T-cell (primary cell): ENCODE data around the gene KDM5B. TPM values are rescaled to one million over a fixed set of nuclear protein-coding genes. Genes with fewer than 3 reads are reported as not detected.

ENCODE experiments used
- ATAC-seq, 4 experiments: fragments of 200-7000 bp in 3 of 4; fragments of 150-1000 bp in 1 of 4; cut with Tn5 transposase; replicated peaks in 1 of 4; 1 replicate in 3 of 4; 2 replicates in 1 of 4; pipeline ENCODE4 v1.10.0; 2021; ENCODE audit warnings: moderate library complexity in 3 of 4, mild to moderate bottlenecking in 2 of 4, moderate number of reproducible peaks in 1 of 4
- CTCF ChIA-PET, 2 donors: fragments of 300-600 bp; sonication (Branson Sonifier 250); formaldehyde crosslinking; loops; one replicate each; lab custom pipeline; 2022; ENCODE audit warnings: antibody characterized with exemption in 2 of 2; lab: Charles Lee
- POLR2A ChIA-PET, 2 donors: fragments of 300-600 bp; sonication (Branson Sonifier 250); formaldehyde crosslinking; loops; one replicate each; lab custom pipeline; 2022; ENCODE audit warnings: antibody characterized with exemption in 2 of 2; lab: Charles Lee
- DNase-seq, 35 experiments: peaks; one replicate each; pipeline versions ENCODE4 v3.0.0 to v3.0.0-alpha.2; 2013 to 2023
- H3K27ac ChIP-seq: one replicate; pipeline ENCODE4 v1.5.1; 2013; ENCODE audit warnings: low read length
- H3K27me3 ChIP-seq, 2 experiments: replicated peaks in 1 of 2; 1 replicate in 1 of 2; 2 replicates in 1 of 2; pipeline versions ENCODE4 v1.6.1 to v1.7.0; 2013; ENCODE audit warnings: low read length in 1 of 2, mixed read lengths in 1 of 2; ENCODE audit not compliant: control insufficient read depth in 2 of 2, insufficient read depth in 2 of 2; ENCODE audit errors: extremely low read depth in 1 of 2
- H3K36me3 ChIP-seq, 2 donors: 1 replicate in 1 of 2; 2 replicates in 1 of 2; pipeline versions ENCODE4 v1.6.1 to v1.7.0; 2013; ENCODE audit warnings: low read length in 1 of 2; ENCODE audit not compliant: control insufficient read depth in 2 of 2, insufficient read depth in 1 of 2; ENCODE audit errors: extremely low read depth in 1 of 2
- H3K4me1 ChIP-seq, 2 experiments: 1 replicate in 1 of 2; 2 replicates in 1 of 2; pipeline versions ENCODE4 v1.6.1 to v1.7.0; 2013; ENCODE audit warnings: low read length in 2 of 2, mixed read lengths in 1 of 2; ENCODE audit not compliant: insufficient read depth in 2 of 2, control insufficient read depth in 1 of 2; ENCODE audit errors: extremely low read depth in 1 of 2
- H3K4me3 ChIP-seq, 2 donors: 1 replicate in 1 of 2; 2 replicates in 1 of 2; pipeline versions ENCODE4 v1.5.1 to v1.7.0; 2013; ENCODE audit warnings: mild to moderate bottlenecking in 2 of 2, low read length in 1 of 2, moderate library complexity in 1 of 2; ENCODE audit not compliant: control insufficient read depth in 1 of 2; ENCODE audit errors: extremely low read depth in 1 of 2
- H3K9me3 ChIP-seq: 2 replicates; pipeline ENCODE4 v1.7.0; 2013
- H3K27ac Mint-ChIP-seq, 2 donors: one replicate each; pipeline ENCODE4 v1.8.0; 2020 to 2021; ENCODE audit warnings: mild to moderate bottlenecking in 2 of 2, mixed read lengths in 2 of 2
- H3K27me3 Mint-ChIP-seq, 2 donors: one replicate each; pipeline ENCODE4 v1.8.0; 2021 to 2022; ENCODE audit warnings: mixed read lengths in 2 of 2
- H3K36me3 Mint-ChIP-seq: one replicate; pipeline ENCODE4 v1.8.0; 2021; ENCODE audit warnings: mixed read lengths
- H3K4me1 Mint-ChIP-seq, 3 donors: one replicate each; pipeline ENCODE4 v1.8.0; 2020 to 2022; ENCODE audit warnings: mixed read lengths in 3 of 3, mild to moderate bottlenecking in 1 of 3
- H3K4me3 Mint-ChIP-seq, 3 donors: one replicate each; pipeline ENCODE4 v1.8.0; 2020 to 2022; ENCODE audit warnings: mild to moderate bottlenecking in 3 of 3, mixed read lengths in 3 of 3, moderate library complexity in 3 of 3
- H3K9me3 Mint-ChIP-seq, 3 donors: one replicate each; pipeline ENCODE4 v1.8.0; 2020 to 2022; ENCODE audit warnings: mixed read lengths in 3 of 3
- WGBS: methylation state at CpG from one replicate; pipeline ENCODE4 v1.1.5; 2013; ENCODE audit warnings: missing lambda C conversion rate; ENCODE audit not compliant: insufficient coverage; 5-methylcytosine and 5-hydroxymethylcytosine counted together
- total RNA-seq, 35 experiments: library from RNA in 6 of 35; stranded (reverse) in 6 of 35; fragments of 120-200 nt in 1 of 35; gene quantifications; one replicate each; pipeline versions ENCODE4 v1.2.1 to v1.2.4 and lab custom pipeline; 2013 to 2026

KDM5B gene
- total RNA-seq, 5 donors from 2014 or later (not counting 1 experiment from before 2014, with no cell fraction given): 46.3 to 71.7 (median 56.5) TPM

GRCh38 chr1:202711949-202712635 is 96.1 kb downstream of the KDM5B start:
- ATAC-seq: no peak
- Histone ChIP-seq H3K36me3 (no peaks in the 10 kb centered on the region), H3K27me3 (peaks cover 8 to 53% of the 10 kb centered on the region in 2 experiments), H3K9me3 (no peaks in the 10 kb centered on the region), H3K4me1 (peaks cover 0 to 12% of the 10 kb centered on the region in 2 experiments), H3K27ac (no peak overlapping the region), H3K4me3 (no peak overlapping the region)
- Mint-ChIP-seq H3K4me3 (no peak overlapping the region), H3K36me3 (no peaks in the 10 kb centered on the region), H3K27me3 (peaks cover 44 to 51% of the 10 kb centered on the region in 2 donors), H3K9me3 (no peaks in the 10 kb centered on the region), H3K4me1 (peaks cover 4 to 8% (median 5%) of the 10 kb centered on the region in 3 donors), H3K27ac (no peak overlapping the region)
- ChIA-PET POLR2A (no interaction called here), CTCF (no interaction called here)
- WGBS: 70% methylated on average over 5 of the region's 9 CpGs
- DNase-seq: no peak

GRCh38 chr1:202710070-202711045 is 97.9 kb downstream of the KDM5B start, which contains the start of gene SYT2:
SYT2 (minus strand) TSS chr1:202710454; CDS start chr1:202605772, 104,682 bp downstream.
- peaks cover 0 to 12% of the 10 kb centered on the region in 2 experiments for H3K4me1 ChIP-seq
- H3K27me3 Mint-ChIP-seq: peaks cover 51 to 67% of the 10 kb centered on the region in 2 donors
- ATAC-seq (peak in 2 of 4 experiments; percentile 27 to 47), DNase-seq (peak in 6 of 35 experiments; percentile 2 to 8 (median 6))
- no peak within 1 kb of the TSS for H3K27ac ChIP-seq
- H3K9me3 Mint-ChIP-seq: no peaks in the 10 kb centered on the region
- ChIA-PET POLR2A (no interaction called here), CTCF (no interaction called here)
- H3K36me3 Mint-ChIP-seq: no peaks in the 10 kb centered on the region
- WGBS: 4% methylated on average over 53 of the region's 64 CpGs
- H3K4me1 Mint-ChIP-seq: peaks cover 4 to 8% (median 5%) of the 10 kb centered on the region in 3 donors
- peaks cover 11 to 66% of the 10 kb centered on the region in 2 experiments for H3K27me3 ChIP-seq
- H3K9me3 ChIP-seq: no peaks in the 10 kb centered on the region
- no peak within 1 kb of the TSS for H3K27ac Mint-ChIP-seq
- H3K4me3 ChIP-seq: peak within 1 kb of the TSS in 1 of 2 donors; percentile 27
- H3K36me3 ChIP-seq: no peaks in the 10 kb centered on the region
- peak within 1 kb of the TSS in 2 of 3 donors; percentile 13 to 60 for H3K4me3 Mint-ChIP-seq

GRCh38 chr1:202709276-202710041 is 98.8 kb downstream of the KDM5B start:
- ATAC-seq (no peak), DNase-seq (no peak)
- Mint-ChIP-seq H3K4me3 (peak overlapping the region in 2 of 3 donors; percentile 13 to 60), H3K9me3 (no peaks in the 10 kb centered on the region), H3K4me1 (peaks cover 4 to 8% (median 5%) of the 10 kb centered on the region in 3 donors), H3K27me3 (peaks cover 51 to 69% of the 10 kb centered on the region in 2 donors), H3K27ac (no peak overlapping the region), H3K36me3 (no peaks in the 10 kb centered on the region)
- Histone ChIP-seq H3K27me3 (peaks cover 15 to 75% of the 10 kb centered on the region in 2 experiments), H3K36me3 (no peaks in the 10 kb centered on the region), H3K4me3 (no peak overlapping the region), H3K27ac (no peak overlapping the region), H3K9me3 (no peaks in the 10 kb centered on the region), H3K4me1 (peaks cover 0 to 12% of the 10 kb centered on the region in 2 experiments)
- CTCF ChIA-PET: no interaction called here
- POLR2A ChIA-PET: no interaction called here
- 6% methylated on average over 20 of the region's 34 CpGs for WGBS

- CTCF ChIA-PET: no interaction called here
- peaks cover 19 to 81% of the 10 kb centered on the region in 2 experiments for H3K27me3 ChIP-seq
- H3K4me3 Mint-ChIP-seq: peak overlapping the region in 1 of 3 donors; percentile 60
Observed at GRCh38 chr1:202708456-202709275, 99.6 kb downstream of the KDM5B start.

GRCh38 chr1:202706851-202707250 is 101.4 kb downstream of the KDM5B start:
- no peaks in the 10 kb centered on the region for H3K36me3 Mint-ChIP-seq
- Histone ChIP-seq H3K4me1 (peaks cover 0 to 12% of the 10 kb centered on the region in 2 experiments), H3K27me3 (peaks cover 19 to 87% of the 10 kb centered on the region in 2 experiments), H3K9me3 (no peaks in the 10 kb centered on the region), H3K27ac (no peak overlapping the region), H3K4me3 (no peak overlapping the region), H3K36me3 (no peaks in the 10 kb centered on the region)
- H3K27me3 Mint-ChIP-seq: peaks cover 50 to 78% of the 10 kb centered on the region in 2 donors
- no peak overlapping the region for H3K4me3 Mint-ChIP-seq
- H3K9me3 Mint-ChIP-seq: no peaks in the 10 kb centered on the region
- ChIA-PET CTCF (no interaction called here), POLR2A (no interaction called here)
- WGBS: 50% methylated on average over 1 of the region's 5 CpGs
- peaks cover 4 to 8% (median 5%) of the 10 kb centered on the region in 3 donors for H3K4me1 Mint-ChIP-seq
- no peak for DNase-seq
- ATAC-seq: no peak
- H3K27ac Mint-ChIP-seq: no peak overlapping the region

More at GRCh38 chr1:202708456-202709275, 99.6 kb downstream of the KDM5B start:
- peaks cover 56 to 75% of the 10 kb centered on the region in 2 donors for H3K27me3 Mint-ChIP-seq
- Histone ChIP-seq H3K9me3 (no peaks in the 10 kb centered on the region), H3K36me3 (no peaks in the 10 kb centered on the region), H3K27ac (no peak overlapping the region), H3K4me3 (no peak overlapping the region), H3K4me1 (peaks cover 0 to 12% of the 10 kb centered on the region in 2 experiments)
- ATAC-seq (no peak), DNase-seq (no peak)
- WGBS: 57% methylated on average over 7 of the region's 12 CpGs
- no peaks in the 10 kb centered on the region for H3K36me3 Mint-ChIP-seq
- no peak overlapping the region for H3K27ac Mint-ChIP-seq
- peaks cover 4 to 8% (median 5%) of the 10 kb centered on the region in 3 donors for H3K4me1 Mint-ChIP-seq
- H3K9me3 Mint-ChIP-seq: no peaks in the 10 kb centered on the region
- POLR2A ChIA-PET: no interaction called here
